Upper lobe of left lung (tissue), 6 donors: Measurements from ENCODE around the gene PRCD. TPM values are rescaled to one million over a fixed set of nuclear protein-coding genes. Genes with fewer than 3 reads are reported as not detected.

Experiments
- ATAC-seq, 2 donors: fragments of 200-7000 bp; cut with Tn5 transposase; one replicate each; pipeline ENCODE4 v1.9.1; 2022; ENCODE audit warnings: mild to moderate bottlenecking in 2 of 2, moderate library complexity in 2 of 2; ENCODE audit not compliant: low FRiP score in 2 of 2
- DNase-seq, 2 donors: peaks; one replicate each; pipeline ENCODE4 v3.0.0-alpha.2; 2019 to 2020
- H3K27ac ChIP-seq, 4 donors: fragments of 200-600 bp; sonication (generic); one replicate each; pipeline ENCODE4 v1.5.1; 2016 to 2019
- H3K27me3 ChIP-seq, 4 donors: fragments of 200-600 bp; sonication (generic); one replicate each; pipeline ENCODE4 v1.5.1; 2017 to 2019
- H3K36me3 ChIP-seq, 4 donors: fragments of 200-600 bp; sonication (generic); one replicate each; pipeline ENCODE4 v1.5.1; 2016 to 2019
- H3K4me1 ChIP-seq, 4 donors: fragments of 200-600 bp; sonication (generic); one replicate each; pipeline ENCODE4 v1.5.1; 2018 to 2019
- H3K4me3 ChIP-seq, 4 donors: fragments of 200-600 bp; sonication (generic); one replicate each; pipeline ENCODE4 v1.5.1; 2017 to 2019; ENCODE audit warnings: mild to moderate bottlenecking in 2 of 4, moderate library complexity in 1 of 4
- H3K9me3 ChIP-seq, 4 donors: fragments of 200-600 bp; sonication (generic); one replicate each; pipeline ENCODE4 v1.5.1; 2018 to 2019
- CTCF ChIP-seq, 6 experiments: fragments of 450-650 bp in 4 of 6; fragments of 200-600 bp in 2 of 6; sonication (generic) in 2 of 6; IDR thresholded peaks; one replicate each; pipeline ENCODE4 v1.5.1; 2016 to 2019; ENCODE audit warnings: antibody characterized with exemption in 6 of 6
- EP300 ChIP-seq, 4 donors: sonication (generic); formaldehyde crosslinking; IDR thresholded peaks; one replicate each; pipeline ENCODE4 v1.5.1; 2017; ENCODE audit warnings: antibody characterized with exemption in 4 of 4, control low read depth in 2 of 4
- POLR2A ChIP-seq, 4 donors: fragments of 450-650 bp; IDR thresholded peaks; one replicate each; pipeline ENCODE4 v1.5.1; 2016 to 2017; ENCODE audit warnings: antibody characterized with exemption in 4 of 4, mild to moderate bottlenecking in 2 of 4
- POLR2AphosphoS5 ChIP-seq, 2 donors: sonication (generic); formaldehyde crosslinking; IDR thresholded peaks; one replicate each; pipeline ENCODE4 v1.5.1; 2017; ENCODE audit warnings: antibody characterized with exemption in 2 of 2
- WGBS, 2 donors: methylation state at CpG; one replicate each; pipeline ENCODE4 v1.1.5; 2017 to 2018; 5-methylcytosine and 5-hydroxymethylcytosine counted together
- total RNA-seq, 6 donors: library from RNA; depleted of rRNA in 4 of 6; stranded (reverse); fragments of >200 nt in 4 of 6; gene quantifications; one replicate each; pipeline versions ENCODE4 v1.1.0 to v1.2.1, GENCODE V29; 2016 to 2021
- donor health status: DM: no; HTN: no; CAD: no; lungs with moderate emphysema.
- donor health status: DM: no; HTN: yes; CAD: no; lungs with severe emphysema.

The PRCD gene
- total RNA-seq, 6 donors from 2014 or later = 3.0 to 13.9 (median 7.2) TPM; not detected in 1

- peak overlapping the region in 1 of 4 donors; percentile 60 for H3K27ac ChIP-seq
- no peak overlapping the region for H3K4me3 ChIP-seq
- H3K36me3 ChIP-seq = peaks cover 4 to 29% (median 14%) of the 10 kb centered on the region in 4 donors
- H3K9me3 ChIP-seq = no peaks in the 10 kb centered on the region
- no peak for TF ChIP-seq EP300 (IDR thresholded peaks at IDR 0.05)
- no peak for TF ChIP-seq POLR2AphosphoS5 (IDR thresholded peaks at IDR 0.05)
- TF ChIP-seq CTCF (IDR thresholded peaks at IDR 0.05) = no peak
- no peak for TF ChIP-seq POLR2A (IDR thresholded peaks at IDR 0.05)
- ATAC-seq (no peak), DNase-seq (no peak)
- H3K4me1 ChIP-seq = peaks cover 8 to 23% (median 15%) of the 10 kb centered on the region in 4 donors
- WGBS, 2 donors = 42 to 56% methylated on average over 16 to 19 of the region's 19 CpGs
- no peaks in the 10 kb centered on the region for H3K27me3 ChIP-seq
Observed at GRCh38 chr17:76568811-76569221, 29.0 kb downstream of the PRCD start.

DNA sequence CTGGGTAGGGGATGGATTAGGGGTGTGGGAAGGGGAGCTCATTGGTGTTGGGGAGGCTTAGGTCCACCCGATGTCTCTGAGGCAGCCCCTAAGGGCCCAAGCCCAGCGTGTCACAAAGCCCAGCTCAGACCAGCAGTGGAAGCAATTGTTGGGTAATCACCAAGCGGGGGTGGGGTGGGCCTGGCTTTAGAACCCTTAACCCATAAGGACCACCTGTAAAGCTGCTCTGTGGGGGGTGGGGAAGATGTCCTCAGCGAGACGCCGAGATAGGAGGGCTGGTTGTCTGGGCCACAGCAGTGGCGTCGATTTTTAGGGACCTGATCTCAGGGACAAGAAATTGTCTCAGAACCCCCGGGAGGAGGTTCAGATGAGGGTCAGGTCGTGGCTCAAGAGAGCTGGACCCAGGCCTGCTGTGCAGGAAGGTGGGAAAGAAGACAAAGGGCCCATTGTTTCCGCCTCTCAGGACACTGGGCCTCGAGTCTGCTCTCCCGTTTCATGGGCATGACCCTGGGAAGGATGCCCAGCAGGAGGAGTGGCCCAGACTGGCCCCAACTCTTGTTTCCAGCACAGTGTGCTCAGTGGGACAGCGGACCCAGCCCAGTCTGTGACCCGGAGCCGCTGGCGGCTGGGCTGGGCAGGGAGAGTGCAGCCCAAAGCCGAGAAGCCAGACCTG is 29.9 kb downstream of the PRCD start:
- no peaks in the 10 kb centered on the region for H3K9me3 ChIP-seq
- H3K36me3 ChIP-seq = peaks cover 1 to 25% (median 13%) of the 10 kb centered on the region in 4 donors
- no peak overlapping the region for H3K4me3 ChIP-seq
- H3K27ac ChIP-seq = peak overlapping the region in 1 of 4 donors; percentile 10
- no peak for ATAC-seq
- WGBS, 2 donors = 60 to 79% methylated on average over 13 to 14 of the region's 18 CpGs
- H3K27me3 ChIP-seq = no peaks in the 10 kb centered on the region
- no peak for DNase-seq
- peaks cover 8 to 23% (median 15%) of the 10 kb centered on the region in 4 donors for H3K4me1 ChIP-seq
- TF ChIP-seq POLR2A (IDR thresholded peaks at IDR 0.05) = no peak
- no peak for TF ChIP-seq POLR2AphosphoS5 (IDR thresholded peaks at IDR 0.05)
- no peak for TF ChIP-seq EP300 (IDR thresholded peaks at IDR 0.05)
- TF ChIP-seq CTCF (IDR thresholded peaks at IDR 0.05) = no peak

DNA sequence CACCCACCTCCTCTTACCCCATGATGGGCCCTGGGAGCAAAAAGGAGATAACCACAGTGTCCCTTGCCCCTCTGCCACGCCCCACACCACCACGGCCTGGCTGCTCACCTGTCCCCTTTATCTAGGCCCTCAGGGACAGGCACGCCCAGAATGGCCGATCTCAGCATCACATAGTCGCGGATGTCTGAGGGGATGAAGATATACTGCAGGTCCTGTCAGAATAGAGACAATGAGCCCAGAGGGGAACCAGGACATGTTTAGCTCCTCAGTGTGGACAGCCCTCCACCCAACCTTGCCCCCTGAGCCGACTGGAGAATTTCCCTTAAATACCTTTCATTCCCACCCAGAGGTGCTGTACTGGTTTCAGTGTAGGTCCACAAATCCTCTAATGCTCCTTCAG is 30.6 kb downstream of the PRCD start:
- WGBS, 2 donors = 94 to 95% methylated on average over 7 of the region's 7 CpGs
- no peak overlapping the region for H3K4me3 ChIP-seq
- no peak for DNase-seq
- no peak for ATAC-seq
- peaks cover 0 to 17% (median 10%) of the 10 kb centered on the region in 4 donors for H3K36me3 ChIP-seq
- peaks cover 8 to 23% (median 15%) of the 10 kb centered on the region in 4 donors for H3K4me1 ChIP-seq
- H3K27ac ChIP-seq = peak overlapping the region in 1 of 4 donors; percentile 10
- no peaks in the 10 kb centered on the region for H3K9me3 ChIP-seq
- TF ChIP-seq EP300 (IDR thresholded peaks at IDR 0.05) (no peak), POLR2AphosphoS5 (IDR thresholded peaks at IDR 0.05) (no peak), CTCF (IDR thresholded peaks at IDR 0.05) (no peak), POLR2A (IDR thresholded peaks at IDR 0.05) (no peak)
- H3K27me3 ChIP-seq = no peaks in the 10 kb centered on the region

- no peak for DNase-seq
Observed at GRCh38 chr17:76570877-76571471, 31.1 kb downstream of the PRCD start.

More at GRCh38 chr17:76570877-76571471, 31.1 kb downstream of the PRCD start:
- Histone ChIP-seq H3K4me3 (no peak overlapping the region), H3K36me3 (peaks cover 0 to 12% (median 6%) of the 10 kb centered on the region in 4 donors), H3K27me3 (no peaks in the 10 kb centered on the region), H3K9me3 (no peaks in the 10 kb centered on the region), H3K27ac (no peak overlapping the region), H3K4me1 (peaks cover 8 to 23% (median 15%) of the 10 kb centered on the region in 4 donors)
- TF ChIP-seq POLR2AphosphoS5 (IDR thresholded peaks at IDR 0.05) = no peak
- TF ChIP-seq CTCF (IDR thresholded peaks at IDR 0.05) = no peak
- TF ChIP-seq POLR2A (IDR thresholded peaks at IDR 0.05) = no peak
- TF ChIP-seq EP300 (IDR thresholded peaks at IDR 0.05) = no peak
- ATAC-seq = no peak
- WGBS, 2 donors = 94 to 96% methylated on average over 11 to 13 of the region's 13 CpGs
